PFSK-1 (cell line): Measurements from ENCODE around the gene JAM3.

Source experiments
- POLR2AphosphoS5 ChIP-seq: IDR thresholded peaks from 2 replicates; pipeline ENCODE4 v1.6.1; 2012; ENCODE audit warnings: low read depth, mild to moderate bottlenecking, control low read depth, low read length, moderate library complexity
- REST ChIP-seq, 2 experiments: IDR thresholded peaks; 2 replicates each; pipeline versions ENCODE4 v1.6.1 to v1.8.0; 2011 to 2012; ENCODE audit warnings: low read depth in 2 of 2, low read length in 2 of 2, control low read depth in 1 of 2, inconsistent platforms in 1 of 2, mild to moderate bottlenecking in 1 of 2, moderate library complexity in 1 of 2; ENCODE audit not compliant: insufficient read depth in 1 of 2
- TAF1 ChIP-seq: IDR thresholded peaks from 2 replicates; pipeline ENCODE4 v1.6.1; 2012; ENCODE audit warnings: low read length, control low read depth, borderline replicate concordance; ENCODE audit not compliant: insufficient read depth

DNA sequence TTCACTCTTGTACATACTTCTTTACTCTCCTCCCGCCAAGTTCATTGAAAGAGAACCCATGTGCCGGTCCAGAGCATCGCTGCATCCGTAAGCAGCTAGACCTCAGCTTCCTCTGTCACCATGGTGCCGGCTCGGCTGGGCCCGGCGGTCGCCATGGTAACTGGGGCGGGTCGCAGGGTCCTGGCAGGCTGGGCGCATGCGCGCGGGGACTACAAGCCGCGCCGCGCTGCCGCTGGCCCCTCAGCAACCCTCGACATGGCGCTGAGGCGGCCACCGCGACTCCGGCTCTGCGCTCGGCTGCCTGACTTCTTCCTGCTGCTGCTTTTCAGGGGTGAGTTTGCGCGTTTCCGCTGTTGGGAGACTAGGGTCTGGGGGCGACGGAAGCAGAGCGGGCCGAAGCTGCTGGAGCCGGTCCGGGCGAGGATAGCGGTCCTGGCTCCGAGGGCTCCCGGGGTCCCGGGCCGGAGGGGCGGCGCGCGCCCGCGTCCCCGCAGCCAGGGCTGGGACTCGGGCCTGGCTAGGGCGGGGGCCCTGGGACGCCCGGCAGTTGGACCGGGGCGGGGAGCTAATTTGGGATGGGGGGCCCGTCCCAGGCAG is at the start of gene JAM3:
- TF ChIP-seq POLR2AphosphoS5 (peak; percentile 74), REST (IDR thresholded peaks at IDR 0.05; ENCODE audit: insufficient read depth in 1 of 2, low read depth in 2 of 2, low read length in 2 of 2) (no peak), TAF1 (no peak)
